GM12873 (cell line): ENCODE measurements around the gene OSBPL2.

ENCODE experiments used
- CTCF ChIP-seq: IDR thresholded peaks from 2 replicates; pipeline ENCODE4 v1.5.1; 2012; ENCODE audit warnings: low read depth, mild to moderate bottlenecking, moderate library complexity, low read length, control low read depth; ENCODE audit not compliant: insufficient read depth; ENCODE audit errors: missing control alignments

OSBPL2 gene

GRCh38 chr20:62282103-62282502 lies 43.8 kb downstream of the OSBPL2 start:
- TF ChIP-seq CTCF, result no peak

- no peak for TF ChIP-seq CTCF
These were observed 44.7 kb downstream of the OSBPL2 start for GRCh38 chr20:62282877-62283503.

GRCh38 chr20:62284448-62284847 lies 46.1 kb downstream of the OSBPL2 start:
- no peak for TF ChIP-seq CTCF

- no peak for TF ChIP-seq CTCF
These were observed 46.8 kb downstream of the OSBPL2 start for GRCh38 chr20:62285151-62285550.

- no peak for TF ChIP-seq CTCF
These were observed 47.4 kb downstream of the OSBPL2 start for GRCh38 chr20:62285722-62286121.

- no peak for TF ChIP-seq CTCF
These were observed 48.3 kb downstream of the OSBPL2 start for GRCh38 chr20:62286493-62287064.

- no peak for TF ChIP-seq CTCF
These were observed 48.8 kb downstream of the OSBPL2 start for GRCh38 chr20:62287129-62287528.
